Transverse colon (tissue), 4 donors: Measurements from ENCODE around the gene PPP1R1B. TPM values are rescaled to one million over a fixed set of nuclear protein-coding genes. Genes with fewer than 3 reads are reported as not detected.

Experiments used
- DNase-seq: peaks from one replicate; pipeline ENCODE4 v3.0.0-alpha.2; 2019
- H3K27ac ChIP-seq, 4 donors: fragments of 200-600 bp; sonication (generic); 2 replicates each; pipeline ENCODE4 v1.5.1; 2016 to 2018; ENCODE audit warnings: inconsistent platforms in 4 of 4
- H3K27me3 ChIP-seq: fragments of 200-600 bp; sonication (generic); 2 replicates; pipeline ENCODE4 v1.5.1; 2017; ENCODE audit warnings: inconsistent platforms
- H3K36me3 ChIP-seq, 4 donors: fragments of 200-600 bp; sonication (generic); 2 replicates each; pipeline ENCODE4 v1.5.1; 2017 to 2019; ENCODE audit warnings: inconsistent platforms in 4 of 4
- H3K4me1 ChIP-seq, 4 donors: fragments of 200-600 bp; sonication (generic); 2 replicates each; pipeline ENCODE4 v1.5.1; 2017 to 2020; ENCODE audit warnings: inconsistent platforms in 4 of 4
- H3K4me3 ChIP-seq, 4 donors: fragments of 200-600 bp; sonication (generic); 1 replicate in 1 of 4; 2 replicates in 3 of 4; pipeline versions ENCODE4 v1.5.1 to v1.6.1; 2017 to 2019; ENCODE audit warnings: inconsistent platforms in 4 of 4
- H3K9me3 ChIP-seq, 2 donors: fragments of 200-600 bp; sonication (generic); 2 replicates each; pipeline ENCODE4 v1.5.1; 2017 to 2019; ENCODE audit warnings: inconsistent platforms in 2 of 2
- CTCF ChIP-seq, 5 experiments: fragments of 200-600 bp in 3 of 5; fragments of 450-650 bp in 2 of 5; sonication (generic) in 3 of 5; IDR thresholded peaks; 1 replicate in 2 of 5; 2 replicates in 3 of 5; pipeline ENCODE4 v1.5.1; 2016 to 2017; ENCODE audit warnings: antibody characterized with exemption in 5 of 5, inconsistent platforms in 3 of 5, mild to moderate bottlenecking in 2 of 5, moderate library complexity in 1 of 5
- EP300 ChIP-seq: sonication (generic); formaldehyde crosslinking; IDR thresholded peaks from one replicate; pipeline ENCODE4 v1.6.1; 2017; ENCODE audit warnings: antibody characterized with exemption, low read depth
- POLR2A ChIP-seq: fragments of 450-650 bp; IDR thresholded peaks from one replicate; pipeline ENCODE4 v1.6.1; 2016; ENCODE audit warnings: antibody characterized with exemption, mild to moderate bottlenecking, moderate library complexity
- POLR2AphosphoS5 ChIP-seq, 3 donors: sonication (generic); formaldehyde crosslinking; IDR thresholded peaks; one replicate each; pipeline ENCODE4 v1.6.1; 2016; ENCODE audit warnings: antibody characterized with exemption in 3 of 3
- WGBS, 2 donors: methylation state at CpG; one replicate each; pipeline ENCODE4 v1.1.5; 2018; ENCODE audit warnings: low coverage in 1 of 2; 5-methylcytosine and 5-hydroxymethylcytosine counted together
- in situ Hi-C, 4 donors: fragments of 200-750 bp; cut with MboI; loops; one replicate each; pipeline versions ENCODE4 v1.15.0 to v1.15.1; 2017; ENCODE audit warnings: low sequenced_read_pairs in 3 of 4, low pct_ligation_motif_present in 1 of 4, low pct_unique_long_range_greater_than_20kb in 1 of 4
- intact Hi-C: fragments of 100-400 bp; cut with DNase I; formaldehyde crosslinking; loops from one replicate; pipeline ENCODE4 v1.15.1; 2023; ENCODE audit warnings: low total_unique reads
- total RNA-seq, 4 donors: library from RNA; depleted of rRNA; stranded (reverse); fragments of >200 nt; gene quantifications; one replicate each; pipeline ENCODE4 v1.1.0, GENCODE V29; 2016

PPP1R1B gene
- total RNA-seq, 4 donors from 2014 or later, result 125 to 509 (median 223) TPM

- in situ Hi-C loops, result no loop called here
- H3K27me3 ChIP-seq, result no peaks in the 10 kb centered on the region
- peaks cover 0 to 3% (median 0%) of the 10 kb centered on the region in 4 donors for H3K36me3 ChIP-seq
- H3K4me1 ChIP-seq, result peaks cover 12 to 38% (median 26%) of the 10 kb centered on the region in 4 donors
- TF ChIP-seq POLR2AphosphoS5 (IDR thresholded peaks at IDR 0.05) (no peak), POLR2A (no peak), EP300 (no peak), CTCF (IDR thresholded peaks at IDR 0.05) (no peak)
- no peak for DNase-seq
- intact Hi-C loops, result loop anchor here (10.0 kb wide), 1 partner anchor 65 kb away; no protein-coding TSS in a partner anchor
- H3K9me3 ChIP-seq, result no peaks in the 10 kb centered on the region
- H3K27ac ChIP-seq, result no peak overlapping the region
- WGBS, 2 donors, result 92% methylated on average over 2 to 11 of the region's 11 CpGs
- H3K4me3 ChIP-seq, result no peak overlapping the region
Observed at GRCh38 chr17:39650121-39650579, 23.4 kb downstream of the PPP1R1B start.

- Histone ChIP-seq H3K27me3 (no peaks in the 10 kb centered on the region), H3K4me3 (no peak overlapping the region), H3K4me1 (peaks cover 12 to 38% (median 26%) of the 10 kb centered on the region in 4 donors), H3K36me3 (peaks cover 0 to 8% (median 1%) of the 10 kb centered on the region in 4 donors), H3K9me3 (no peaks in the 10 kb centered on the region), H3K27ac (peak overlapping the region; percentile 71 to 84 (median 78))
- in situ Hi-C loops, result no loop called here
- intact Hi-C loops, result loop anchor here (10.0 kb wide), 1 partner anchor 67 kb away; no protein-coding TSS in a partner anchor
- TF ChIP-seq POLR2A (no peak), POLR2AphosphoS5 (IDR thresholded peaks at IDR 0.05) (no peak), CTCF (IDR thresholded peaks at IDR 0.05) (no peak), EP300 (no peak)
- WGBS, 2 donors, result 18 to 57% methylated on average over 2 to 8 of the region's 8 CpGs
- DNase-seq, result peak; percentile 57
Observed at GRCh38 chr17:39651923-39652586, 25.3 kb downstream of the PPP1R1B start.

GRCh38 chr17:39652587-39653315 is 26.0 kb downstream of the PPP1R1B start:
- peak in 2 of 5 experiments; percentile 2 to 34 for TF ChIP-seq CTCF (IDR thresholded peaks at IDR 0.05)
- no peak for TF ChIP-seq EP300
- H3K4me3 ChIP-seq, result no peak overlapping the region
- no peaks in the 10 kb centered on the region for H3K27me3 ChIP-seq
- peaks cover 12 to 38% (median 26%) of the 10 kb centered on the region in 4 donors for H3K4me1 ChIP-seq
- H3K27ac ChIP-seq, result peak overlapping the region; percentile 71 to 84 (median 78)
- no peaks in the 10 kb centered on the region for H3K9me3 ChIP-seq
- DNase-seq, result no peak
- peaks cover 0 to 10% (median 4%) of the 10 kb centered on the region in 4 donors for H3K36me3 ChIP-seq
- 43 to 49% methylated on average over 2 to 7 of the region's 7 CpGs for WGBS, 2 donors
- intact Hi-C loops, result loop anchor here (10.0 kb wide), 1 partner anchor 68 kb away; no protein-coding TSS in a partner anchor
- in situ Hi-C loops, result no loop called here

GRCh38 chr17:39653316-39653661 is 26.5 kb downstream of the PPP1R1B start:
- Histone ChIP-seq H3K4me1 (peaks cover 12 to 38% (median 26%) of the 10 kb centered on the region in 4 donors), H3K27me3 (no peaks in the 10 kb centered on the region), H3K27ac (peak overlapping the region; percentile 71 to 84 (median 78)), H3K36me3 (peaks cover 0 to 11% (median 4%) of the 10 kb centered on the region in 4 donors), H3K9me3 (no peaks in the 10 kb centered on the region), H3K4me3 (no peak overlapping the region)
- intact Hi-C loops (loop anchor here (10.0 kb wide), 1 partner anchor 68 kb away; no protein-coding TSS in a partner anchor), in situ Hi-C loops (no loop called here)
- no peak for TF ChIP-seq POLR2AphosphoS5 (IDR thresholded peaks at IDR 0.05)
- TF ChIP-seq CTCF (IDR thresholded peaks at IDR 0.05), result no peak
- TF ChIP-seq POLR2A, result no peak
- no peak for TF ChIP-seq EP300
- WGBS, 2 donors, result 64% methylated on average over 7 of the region's 12 CpGs; no CpG with 5 or more reads in 1 of the 2 donors
- no peak for DNase-seq
